K562 (cell line): Measurements from ENCODE around the gene ACTN1. TPM values are rescaled to one million over a fixed set of nuclear protein-coding genes. Genes with fewer than 3 reads are reported as not detected.

Experiments
- ELF2 ChIP-seq: fragments of 250-450 bp; sonication (Bioruptor Pico); IDR thresholded peaks from 2 replicates; pipeline ENCODE4 v1.5.0; 2021; ENCODE audit warnings: mild to moderate bottlenecking
- ELK3 ChIP-seq: fragments of 450-650 bp; formaldehyde crosslinking; IDR thresholded peaks from 2 replicates; pipeline ENCODE4 v1.4.0; 2020; ENCODE audit warnings: mild to moderate bottlenecking
- EWSR1 ChIP-seq: fragments of 450-650 bp; IDR thresholded peaks from 2 replicates; pipeline ENCODE4 v1.6.1; 2018; ENCODE audit warnings: borderline replicate concordance, mild to moderate bottlenecking, low read depth, moderate library complexity; ENCODE audit not compliant: partially characterized antibody
- GATAD2A ChIP-seq: fragments of 450-650 bp; IDR thresholded peaks from 2 replicates; pipeline ENCODE4 v1.6.1; 2017
- HEY1 ChIP-seq: fragments of 250-450 bp; sonication (Bioruptor Pico); IDR thresholded peaks from 2 replicates; pipeline ENCODE4 v1.5.0; 2020; ENCODE audit warnings: mild to moderate bottlenecking, moderate library complexity, borderline replicate concordance
- HNRNPH1 ChIP-seq: fragments of 200-400 bp; formaldehyde crosslinking; optimal IDR thresholded peaks from 2 replicates; pipeline ENCODE3; 2017; ENCODE audit warnings: low read depth, mild to moderate bottlenecking, low read length, moderate library complexity
- KLF10 ChIP-seq: fragments of 250-450 bp; sonication (Bioruptor Pico); IDR thresholded peaks from 2 replicates; pipeline ENCODE4 v1.6.1; 2021; ENCODE audit warnings: matching md5 sums
- MTF1 ChIP-seq: fragments of 250-450 bp; sonication (Bioruptor Pico); IDR thresholded peaks from 2 replicates; pipeline ENCODE4 v1.9.0; 2021; ENCODE audit warnings: moderate library complexity, mild to moderate bottlenecking, inconsistent platforms, borderline replicate concordance
- PPARD ChIP-seq: fragments of 250-450 bp; sonication (Bioruptor Pico); IDR thresholded peaks from 2 replicates; pipeline ENCODE4 v1.8.0; 2022; ENCODE audit warnings: inconsistent platforms, mild to moderate bottlenecking, moderate library complexity
- SAFB ChIP-seq: fragments of 200-400 bp; formaldehyde crosslinking; IDR thresholded peaks from 2 replicates; pipeline ENCODE4 v1.6.1; 2017; ENCODE audit warnings: low read depth, low read length, borderline replicate concordance
- TFAM ChIP-seq: fragments of 250-450 bp; sonication (Bioruptor Pico); conservative IDR thresholded peaks from 2 replicates; pipeline ENCODE4 v1.5.0; 2021; ENCODE audit warnings: mild to moderate bottlenecking, moderate library complexity
- ZBED1 ChIP-seq: IDR thresholded peaks from 2 replicates; pipeline ENCODE4 v1.6.1; 2014
- ZKSCAN1 ChIP-seq: fragments of 150-350 bp; IDR thresholded peaks from 2 replicates; pipeline ENCODE4 v1.6.1; 2016; ENCODE audit warnings: low read depth, low read length
- ZNF134 ChIP-seq: fragments of 250-450 bp; sonication (Bioruptor Pico); conservative IDR thresholded peaks from 2 replicates; pipeline ENCODE4 v1.4.0; 2020
- ZNF232 ChIP-seq: sonication (generic); formaldehyde crosslinking; IDR thresholded peaks from 2 replicates; pipeline ENCODE4 v1.8.0; 2022; ENCODE audit warnings: mild to moderate bottlenecking, missing genetic modification reagents
- ZNF57 ChIP-seq: fragments of 450-650 bp; formaldehyde crosslinking; IDR thresholded peaks from 2 replicates; pipeline ENCODE4 v1.4.0; 2020; ENCODE audit warnings: mild to moderate bottlenecking, moderate library complexity
- ZNF707 ChIP-seq: fragments of 250-450 bp; sonication (Bioruptor Pico); conservative IDR thresholded peaks from 2 replicates; pipeline ENCODE4 v1.8.0; 2022; ENCODE audit warnings: inconsistent platforms, mild to moderate bottlenecking, moderate library complexity
- polyA plus RNA-seq, 8 experiments: library from polyadenylated mRNA; depleted of rRNA in 4 of 8; stranded (reverse) in 5 of 8; unstranded in 3 of 8; fragments of >200 nt; fragmentation: Nextera tagmentation in 2 of 8; fragmentation: Illumina TruSeq in 1 of 8; extraction: Ambion mirVana in 2 of 8; extraction: Trizol in 1 of 8; gene quantifications; 2 replicates each; pipeline versions ENCODE4 v1.2.1 to v1.2.3, GENCODE V29; 2011 to 2014; ENCODE audit warnings: inconsistent platforms in 1 of 8, missing spikeins in 1 of 8
- total RNA-seq, 7 experiments: library from RNA; depleted of rRNA in 6 of 7; stranded (reverse); fragments of >200 nt in 6 of 7; fragmentation: Illumina TruSeq in 2 of 7; extraction: Trizol in 2 of 7; gene quantifications; 2 replicates each; pipeline versions ENCODE4 v1.2.1 to v1.2.3, GENCODE V29; 2011 to 2021; ENCODE audit warnings: low replicate concordance in 1 of 7
- TF ChIP-seq, protein P1 (sequence below), 2 experiments: fragments of 450-650 bp; IDR thresholded peaks; 2 replicates each; pipeline ENCODE4 v1.6.1; 2018; ENCODE audit warnings: mild to moderate bottlenecking in 2 of 2, low read depth in 1 of 2; ENCODE audit not compliant: partially characterized antibody in 2 of 2
- TF ChIP-seq, protein P2 (sequence below): fragments of 250-450 bp; sonication (Bioruptor Pico); IDR thresholded peaks from 2 replicates; pipeline ENCODE4 v1.5.0; 2021
- TF ChIP-seq, protein P3 (sequence below), 2 experiments: fragments of 150-350 bp in 1 of 2; IDR thresholded peaks; 2 replicates each; pipeline ENCODE4 v1.6.1; 2012 to 2016; ENCODE audit warnings: low read depth in 2 of 2, low read length in 2 of 2, mild to moderate bottlenecking in 1 of 2, moderate library complexity in 1 of 2

ACTN1 gene
- total and polyA plus RNA-seq, 9 of the 15 experiments (the other 6 are each of a cell fraction or from before 2014, with no cell fraction given): 2.2 to 67.7 (median 34.5) TPM

DNA sequence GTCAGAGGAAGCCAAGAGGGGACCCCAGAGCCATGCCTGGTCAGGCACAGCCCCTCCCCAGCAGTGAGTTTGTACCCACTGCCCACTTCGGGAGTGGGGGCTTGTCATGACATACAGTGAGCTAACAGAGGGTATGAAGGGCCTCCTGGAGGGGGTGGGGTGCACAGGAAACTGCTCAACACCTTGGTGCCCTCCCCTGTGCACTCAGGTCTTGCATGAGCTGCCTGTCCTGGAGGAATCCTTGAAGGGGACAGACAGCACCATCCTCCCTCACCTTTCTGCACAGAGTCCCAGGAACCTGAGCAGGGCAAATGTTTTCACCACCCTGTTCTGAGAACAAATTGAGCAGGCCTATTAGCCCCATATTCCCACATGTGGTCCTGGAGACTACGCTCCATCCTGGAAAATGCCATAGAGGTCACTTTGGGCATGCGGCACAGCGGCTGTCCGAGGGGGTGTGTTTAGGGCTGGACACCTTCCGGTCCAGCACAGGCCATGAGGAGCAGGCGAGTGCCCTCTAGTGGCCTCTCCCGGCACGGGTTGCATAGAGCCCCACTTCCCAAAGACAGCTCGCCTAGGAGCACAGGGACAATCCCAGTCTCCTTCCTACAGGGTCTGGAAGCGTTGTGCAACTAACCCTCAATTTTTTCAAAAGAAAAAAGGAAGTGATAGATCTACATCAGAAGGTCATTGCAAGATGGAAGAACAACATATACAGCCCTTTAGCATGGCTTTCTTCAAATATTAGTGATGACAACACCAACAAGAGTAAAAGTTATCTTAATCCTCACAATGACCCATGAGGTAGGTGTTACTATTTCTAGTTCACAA lies 154.4 kb downstream of the ACTN1 start (continued):
- no peak for TF ChIP-seq ZNF134 (CRISPR knock-in tag)
- TF ChIP-seq KLF10: no peak
- TF ChIP-seq, protein P1, sequence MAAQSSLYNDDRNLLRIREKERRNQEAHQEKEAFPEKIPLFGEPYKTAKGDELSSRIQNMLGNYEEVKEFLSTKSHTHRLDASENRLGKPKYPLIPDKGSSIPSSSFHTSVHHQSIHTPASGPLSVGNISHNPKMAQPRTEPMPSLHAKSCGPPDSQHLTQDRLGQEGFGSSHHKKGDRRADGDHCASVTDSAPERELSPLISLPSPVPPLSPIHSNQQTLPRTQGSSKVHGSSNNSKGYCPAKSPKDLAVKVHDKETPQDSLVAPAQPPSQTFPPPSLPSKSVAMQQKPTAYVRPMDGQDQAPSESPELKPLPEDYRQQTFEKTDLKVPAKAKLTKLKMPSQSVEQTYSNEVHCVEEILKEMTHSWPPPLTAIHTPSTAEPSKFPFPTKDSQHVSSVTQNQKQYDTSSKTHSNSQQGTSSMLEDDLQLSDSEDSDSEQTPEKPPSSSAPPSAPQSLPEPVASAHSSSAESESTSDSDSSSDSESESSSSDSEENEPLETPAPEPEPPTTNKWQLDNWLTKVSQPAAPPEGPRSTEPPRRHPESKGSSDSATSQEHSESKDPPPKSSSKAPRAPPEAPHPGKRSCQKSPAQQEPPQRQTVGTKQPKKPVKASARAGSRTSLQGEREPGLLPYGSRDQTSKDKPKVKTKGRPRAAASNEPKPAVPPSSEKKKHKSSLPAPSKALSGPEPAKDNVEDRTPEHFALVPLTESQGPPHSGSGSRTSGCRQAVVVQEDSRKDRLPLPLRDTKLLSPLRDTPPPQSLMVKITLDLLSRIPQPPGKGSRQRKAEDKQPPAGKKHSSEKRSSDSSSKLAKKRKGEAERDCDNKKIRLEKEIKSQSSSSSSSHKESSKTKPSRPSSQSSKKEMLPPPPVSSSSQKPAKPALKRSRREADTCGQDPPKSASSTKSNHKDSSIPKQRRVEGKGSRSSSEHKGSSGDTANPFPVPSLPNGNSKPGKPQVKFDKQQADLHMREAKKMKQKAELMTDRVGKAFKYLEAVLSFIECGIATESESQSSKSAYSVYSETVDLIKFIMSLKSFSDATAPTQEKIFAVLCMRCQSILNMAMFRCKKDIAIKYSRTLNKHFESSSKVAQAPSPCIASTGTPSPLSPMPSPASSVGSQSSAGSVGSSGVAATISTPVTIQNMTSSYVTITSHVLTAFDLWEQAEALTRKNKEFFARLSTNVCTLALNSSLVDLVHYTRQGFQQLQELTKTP (IDR thresholded peaks at IDR 0.05; ENCODE audit: low read depth in 1 of 2, partially characterized antibody in 2 of 2): no peak
- TF ChIP-seq, protein P2, sequence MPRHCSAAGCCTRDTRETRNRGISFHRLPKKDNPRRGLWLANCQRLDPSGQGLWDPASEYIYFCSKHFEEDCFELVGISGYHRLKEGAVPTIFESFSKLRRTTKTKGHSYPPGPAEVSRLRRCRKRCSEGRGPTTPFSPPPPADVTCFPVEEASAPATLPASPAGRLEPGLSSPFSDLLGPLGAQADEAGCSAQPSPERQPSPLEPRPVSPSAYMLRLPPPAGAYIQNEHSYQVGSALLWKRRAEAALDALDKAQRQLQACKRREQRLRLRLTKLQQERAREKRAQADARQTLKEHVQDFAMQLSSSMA (CRISPR knock-in tag): no peak
- TF ChIP-seq HEY1 (CRISPR knock-in tag): no peak
- TF ChIP-seq ELF2 (CRISPR knock-in tag): no peak
- TF ChIP-seq EWSR1: no peak
- no peak for TF ChIP-seq SAFB
- no peak for TF ChIP-seq ZNF707
- TF ChIP-seq ZKSCAN1: no peak
- TF ChIP-seq ELK3 (CRISPR knock-in tag): no peak
- TF ChIP-seq ZNF57 (CRISPR knock-in tag): no peak
- no peak for TF ChIP-seq ZNF232 (CRISPR knock-in tag)
- TF ChIP-seq ZBED1: no peak
- no peak for TF ChIP-seq MTF1 (CRISPR knock-in tag)
- no peak for TF ChIP-seq TFAM (CRISPR knock-in tag)
- TF ChIP-seq HNRNPH1: no peak
- no peak for TF ChIP-seq GATAD2A
- no peak for TF ChIP-seq PPARD (CRISPR knock-in tag)
- TF ChIP-seq, protein P3, sequence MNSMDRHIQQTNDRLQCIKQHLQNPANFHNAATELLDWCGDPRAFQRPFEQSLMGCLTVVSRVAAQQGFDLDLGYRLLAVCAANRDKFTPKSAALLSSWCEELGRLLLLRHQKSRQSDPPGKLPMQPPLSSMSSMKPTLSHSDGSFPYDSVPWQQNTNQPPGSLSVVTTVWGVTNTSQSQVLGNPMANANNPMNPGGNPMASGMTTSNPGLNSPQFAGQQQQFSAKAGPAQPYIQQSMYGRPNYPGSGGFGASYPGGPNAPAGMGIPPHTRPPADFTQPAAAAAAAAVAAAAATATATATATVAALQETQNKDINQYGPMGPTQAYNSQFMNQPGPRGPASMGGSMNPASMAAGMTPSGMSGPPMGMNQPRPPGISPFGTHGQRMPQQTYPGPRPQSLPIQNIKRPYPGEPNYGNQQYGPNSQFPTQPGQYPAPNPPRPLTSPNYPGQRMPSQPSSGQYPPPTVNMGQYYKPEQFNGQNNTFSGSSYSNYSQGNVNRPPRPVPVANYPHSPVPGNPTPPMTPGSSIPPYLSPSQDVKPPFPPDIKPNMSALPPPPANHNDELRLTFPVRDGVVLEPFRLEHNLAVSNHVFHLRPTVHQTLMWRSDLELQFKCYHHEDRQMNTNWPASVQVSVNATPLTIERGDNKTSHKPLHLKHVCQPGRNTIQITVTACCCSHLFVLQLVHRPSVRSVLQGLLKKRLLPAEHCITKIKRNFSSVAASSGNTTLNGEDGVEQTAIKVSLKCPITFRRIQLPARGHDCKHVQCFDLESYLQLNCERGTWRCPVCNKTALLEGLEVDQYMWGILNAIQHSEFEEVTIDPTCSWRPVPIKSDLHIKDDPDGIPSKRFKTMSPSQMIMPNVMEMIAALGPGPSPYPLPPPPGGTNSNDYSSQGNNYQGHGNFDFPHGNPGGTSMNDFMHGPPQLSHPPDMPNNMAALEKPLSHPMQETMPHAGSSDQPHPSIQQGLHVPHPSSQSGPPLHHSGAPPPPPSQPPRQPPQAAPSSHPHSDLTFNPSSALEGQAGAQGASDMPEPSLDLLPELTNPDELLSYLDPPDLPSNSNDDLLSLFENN (IDR thresholded peaks at IDR 0.05; ENCODE audit: low read depth in 2 of 2, low read length in 2 of 2): no peak
